H1 (cell line): ENCODE results near the gene CCDC51. TPM values are rescaled to one million over a fixed set of nuclear protein-coding genes. Genes with fewer than 3 reads are reported as not detected.

ENCODE experiments used
- CTCF ChIA-PET: fragments of 300-600 bp; sonication (Branson Sonifier 250); formaldehyde crosslinking; loops from one replicate; lab custom pipeline; 2021; ENCODE audit not compliant: partially characterized antibody; lab: Charles Lee
- POLR2A ChIA-PET: fragments of 300-600 bp; sonication (Branson Sonifier 250); formaldehyde crosslinking; loops from one replicate; lab custom pipeline; 2021; ENCODE audit warnings: inconsistent platforms; ENCODE audit not compliant: partially characterized antibody; lab: Charles Lee
- DNase-seq, 2 experiments: peaks; one replicate each; pipeline versions ENCODE4 v3.0.0 to v3.0.0-alpha.2; 2010 to 2022; ENCODE audit warnings: low spot score in 2 of 2, low read depth in 1 of 2, mixed read lengths in 1 of 2
- FAIRE-seq: peaks from 2 replicates; lab custom pipeline; 2011; peaks lifted over from hg19 to GRCh38; lab: Jason Lieb, UNC
- H2AFZ ChIP-seq: 2 replicates; pipeline ENCODE4 v1.8.1; 2012; ENCODE audit warnings: low read length, inconsistent platforms
- H2AK5ac ChIP-seq: 2 replicates; pipeline ENCODE4 v1.6.1; 2013; ENCODE audit warnings: low read depth, low read length
- H2BK120ac ChIP-seq: replicated peaks from 2 replicates; pipeline ENCODE3; 2013; ENCODE audit warnings: low read depth, low read length, inconsistent platforms
- H2BK12ac ChIP-seq: 2 replicates; pipeline ENCODE4 v1.6.1; 2013; ENCODE audit warnings: low read depth, low read length
- H2BK15ac ChIP-seq: 2 replicates; pipeline ENCODE4 v1.6.1; 2013; ENCODE audit warnings: low read length
- H2BK20ac ChIP-seq: 2 replicates; pipeline ENCODE4 v1.6.1; 2013; ENCODE audit warnings: low read length
- H2BK5ac ChIP-seq: 2 replicates; pipeline ENCODE4 v1.6.1; 2013; ENCODE audit warnings: low read depth, low read length
- H3K14ac ChIP-seq: 2 replicates; pipeline ENCODE4 v1.6.1; 2013; ENCODE audit warnings: inconsistent platforms; ENCODE audit not compliant: insufficient read length
- H3K18ac ChIP-seq: 2 replicates; pipeline ENCODE4 v1.6.1; 2013; ENCODE audit warnings: low read length; ENCODE audit errors: extremely low read depth
- H3K23ac ChIP-seq: 2 replicates; pipeline ENCODE4 v1.6.1; 2013; ENCODE audit warnings: inconsistent platforms; ENCODE audit not compliant: insufficient read length
- H3K23me2 ChIP-seq: 2 replicates; pipeline ENCODE4 v1.6.1; 2013; ENCODE audit warnings: low read depth, low read length
- H3K27ac ChIP-seq: 2 replicates; pipeline ENCODE4 v1.6.1; 2011; ENCODE audit warnings: low read depth, low read length, inconsistent platforms
- H3K27me3 ChIP-seq, 4 experiments: replicated peaks in 1 of 4; 1 replicate in 1 of 4; 2 replicates in 3 of 4; pipeline versions ENCODE4 v1.6.1 to v1.8.1; 2011 to 2013; ENCODE audit warnings: low read length in 3 of 4, mild to moderate bottlenecking in 3 of 4, inconsistent platforms in 2 of 4, mixed read lengths in 2 of 4, moderate library complexity in 1 of 4; ENCODE audit not compliant: control insufficient read depth in 3 of 4, insufficient read depth in 3 of 4; ENCODE audit errors: extremely low read depth in 1 of 4
- H3K36me3 ChIP-seq, 4 experiments: 2 replicates each; pipeline versions ENCODE4 v1.6.1 to v1.8.1; 2011 to 2013; ENCODE audit warnings: mild to moderate bottlenecking in 4 of 4, low read length in 3 of 4, moderate library complexity in 2 of 4, control low read depth in 1 of 4, inconsistent platforms in 1 of 4; ENCODE audit not compliant: insufficient read depth in 4 of 4, control insufficient read depth in 2 of 4
- H3K4ac ChIP-seq: replicated peaks from 2 replicates; pipeline ENCODE3; 2013; ENCODE audit warnings: low read length, low read depth, mixed read lengths, inconsistent platforms; ENCODE audit not compliant: insufficient read length
- H3K4me1 ChIP-seq, 4 experiments: replicated peaks in 1 of 4; 1 replicate in 1 of 4; 2 replicates in 3 of 4; pipeline versions ENCODE4 v1.6.1 to v1.8.1; 2011 to 2013; ENCODE audit warnings: low read length in 3 of 4, inconsistent platforms in 2 of 4, mixed read lengths in 1 of 4; ENCODE audit not compliant: insufficient read depth in 4 of 4, control insufficient read depth in 3 of 4
- H3K4me2 ChIP-seq, 2 experiments: 2 replicates each; pipeline versions ENCODE4 v1.6.1 to v1.8.1; 2011 to 2013; ENCODE audit warnings: low read depth in 2 of 2, low read length in 2 of 2, control low read depth in 1 of 2, inconsistent platforms in 1 of 2, mild to moderate bottlenecking in 1 of 2; ENCODE audit not compliant: insufficient read depth in 1 of 2
- H3K4me3 ChIP-seq, 4 experiments: fragments of 200-600, 300-600 bp in 1 of 4; sonication (generic), shearing (Covaris generic), sonication (Bioruptor Twin) in 1 of 4; 2 replicates each; pipeline versions ENCODE4 v1.5.1 to v1.8.1; 2011 to 2016; ENCODE audit warnings: low read length in 4 of 4, low read depth in 3 of 4, control low read depth in 2 of 4, inconsistent platforms in 2 of 4, mild to moderate bottlenecking in 2 of 4, mixed read lengths in 1 of 4, moderate library complexity in 1 of 4; ENCODE audit not compliant: insufficient read depth in 2 of 4; ENCODE audit errors: extremely low read depth in 1 of 4
- H3K56ac ChIP-seq: replicated peaks from 2 replicates; pipeline ENCODE3; 2013; ENCODE audit warnings: low read depth, mild to moderate bottlenecking, mixed read lengths, low read length, inconsistent platforms; ENCODE audit not compliant: insufficient read length
- H3K79me1 ChIP-seq: 2 replicates; pipeline ENCODE4 v1.6.1; 2013; ENCODE audit warnings: low read depth, low read length, control low read depth
- H3K79me2 ChIP-seq, 2 experiments: 2 replicates each; pipeline versions ENCODE4 v1.6.1 to v1.8.1; 2012 to 2013; ENCODE audit warnings: low read length in 2 of 2, mild to moderate bottlenecking in 2 of 2, inconsistent platforms in 1 of 2; ENCODE audit not compliant: insufficient read depth in 2 of 2, control insufficient read depth in 1 of 2
- H3K9ac ChIP-seq, 4 experiments: replicated peaks in 1 of 4; 1 replicate in 1 of 4; 2 replicates in 3 of 4; pipeline versions ENCODE4 v1.6.1 to v1.8.1; 2011 to 2013; ENCODE audit warnings: low read depth in 3 of 4, low read length in 3 of 4, control low read depth in 2 of 4, mild to moderate bottlenecking in 2 of 4, moderate library complexity in 2 of 4, inconsistent platforms in 1 of 4; ENCODE audit errors: extremely low read depth in 1 of 4
- H3K9me3 ChIP-seq, 2 experiments: 2 replicates each; pipeline versions ENCODE4 v1.6.1 to v1.8.1; 2012 to 2013; ENCODE audit warnings: mild to moderate bottlenecking in 2 of 2, moderate library complexity in 2 of 2, control low read depth in 1 of 2, inconsistent platforms in 1 of 2, low read depth in 1 of 2, low read length in 1 of 2, mixed read lengths in 1 of 2; ENCODE audit not compliant: insufficient read depth in 2 of 2
- H4K20me1 ChIP-seq, 2 experiments: replicated peaks in 1 of 2; 2 replicates each; pipeline versions ENCODE3 to v1.8.1; 2011 to 2013; ENCODE audit warnings: inconsistent platforms in 2 of 2, low read length in 2 of 2, mild to moderate bottlenecking in 1 of 2; ENCODE audit not compliant: insufficient read depth in 2 of 2, control insufficient read depth in 1 of 2
- H4K5ac ChIP-seq: 2 replicates; pipeline ENCODE4 v1.6.1; 2013; ENCODE audit warnings: low read length, low read depth, mixed read lengths, inconsistent platforms; ENCODE audit not compliant: insufficient read length
- H4K8ac ChIP-seq: 2 replicates; pipeline ENCODE4 v1.8.0; 2013; ENCODE audit warnings: mild to moderate bottlenecking, moderate library complexity, low read length, inconsistent platforms; ENCODE audit not compliant: insufficient read depth; ENCODE audit errors: extremely low read depth
- H4K91ac ChIP-seq: replicated peaks from 2 replicates; pipeline ENCODE3; 2013; ENCODE audit warnings: low read length, mixed read lengths, inconsistent platforms; ENCODE audit not compliant: insufficient read length
- ATF2 ChIP-seq: IDR thresholded peaks from 2 replicates; pipeline ENCODE4 v1.6.1; 2012; ENCODE audit warnings: low read length, inconsistent platforms
- BACH1 ChIP-seq: IDR thresholded peaks from 2 replicates; pipeline ENCODE4 v1.6.1; 2012; ENCODE audit warnings: low read length, improper control_type of control experiment
- KDM5A ChIP-seq: fragments of 200-600 bp; IDR thresholded peaks from 2 replicates; pipeline ENCODE4 v1.7.1; 2012; ENCODE audit warnings: mild to moderate bottlenecking, low read length, inconsistent platforms, mixed read lengths
- PHF8 ChIP-seq: fragments of 200-600 bp; sonication (generic); conservative IDR thresholded peaks from 2 replicates; pipeline ENCODE4 v1.7.1; 2012; ENCODE audit warnings: low read depth, mild to moderate bottlenecking, inconsistent platforms, low read length, moderate library complexity
- RNF2 ChIP-seq: fragments of 200-900, 300-1000 bp; sonication (generic); IDR thresholded peaks from 2 replicates; pipeline ENCODE4 v1.7.1; 2016; ENCODE audit warnings: borderline replicate concordance, low read depth, mild to moderate bottlenecking, antibody characterized with exemption, low read length; ENCODE audit not compliant: poor library complexity, severe bottlenecking; ENCODE audit errors: missing control alignments
- RXRA ChIP-seq: IDR thresholded peaks from 2 replicates; pipeline ENCODE4 v1.6.1; 2011; ENCODE audit warnings: low read depth, mild to moderate bottlenecking, low read length, moderate library complexity; ENCODE audit not compliant: insufficient read depth
- SIRT6 ChIP-seq: IDR thresholded peaks from one replicate; pipeline ENCODE4 v1.7.1; 2012; ENCODE audit warnings: low read length, inconsistent platforms
- TCF12 ChIP-seq: IDR thresholded peaks from 2 replicates; pipeline ENCODE4 v1.6.1; 2011; ENCODE audit warnings: low read depth, mild to moderate bottlenecking, low read length
- USF2 ChIP-seq: IDR thresholded peaks from 2 replicates; pipeline ENCODE4 v1.6.1; 2011; ENCODE audit warnings: low read length, improper control_type of control experiment
- YY1 ChIP-seq: IDR thresholded peaks from 2 replicates; pipeline ENCODE4 v1.6.1; 2011; ENCODE audit warnings: low read depth, mild to moderate bottlenecking, low read length
- WGBS, 2 experiments: shearing (Covaris generic) in 1 of 2; methylation state at CpG; one replicate each; pipeline versions ENCODE4 v1.1.6 to v1.1.7; 2013 to 2015; ENCODE audit warnings: low lambda C conversion rate in 2 of 2, mixed read lengths in 2 of 2, inconsistent platforms in 1 of 2, low coverage in 1 of 2, missing lambda C conversion rate in 1 of 2; ENCODE audit not compliant: insufficient replicate concordance in 2 of 2, insufficient coverage in 1 of 2, insufficient read length in 1 of 2; ENCODE audit errors: extremely low coverage in 1 of 2, missing lambda C conversion rate in 1 of 2; 5-methylcytosine and 5-hydroxymethylcytosine counted together
- polyA plus RNA-seq, 7 experiments: library from polyadenylated mRNA; depleted of rRNA in 3 of 7; stranded (reverse) in 5 of 7; unstranded in 2 of 7; fragments of >200 nt in 5 of 7; fragments of 200-250 nt in 2 of 7; gene quantifications; 1 replicate in 5 of 7; 2 replicates in 1 of 7; 4 replicates in 1 of 7; pipeline versions ENCODE4 v1.2.1 to v1.2.3, GENCODE V29; 2011 to 2013; ENCODE audit warnings: missing spikeins in 2 of 7, mixed read lengths in 2 of 7
- total RNA-seq: library from RNA; stranded (reverse); fragmentation: NEBNext Ultra II Directional; extraction: Animal tissue kit (Norgen Biotek cat#: 25700); gene quantifications from 2 replicates; pipeline ENCODE4 v1.2.1, GENCODE V29; 2021

Gene CCDC51
- total and polyA plus RNA-seq, 2 of the 8 experiments (the other 6 are each of a cell fraction or from before 2014, with no cell fraction given) = 21.3 to 21.4 TPM

- Histone ChIP-seq H3K9me3 (no peaks in the 10 kb centered on the region), H3K4me2 (no peak overlapping the region)
- no peak for FAIRE-seq
- TF ChIP-seq RNF2 (no peak), PHF8 (no peak), YY1 (no peak), KDM5A (no peak), TCF12 (no peak), BACH1 (no peak), USF2 (no peak), ATF2 (no peak), RXRA (no peak), SIRT6 (no peak)
- TF ChIP-seq, all 59 proteins: peak for 0
- Histone ChIP-seq H2BK20ac (no peak overlapping the region), H2BK15ac (no peak overlapping the region), H3K14ac (no peak overlapping the region), H4K91ac (no peak overlapping the region), H2BK5ac (no peak overlapping the region), H4K8ac (no peak overlapping the region), H3K79me2 (no peaks in the 10 kb centered on the region), H2BK12ac (no peak overlapping the region), H4K5ac (no peak overlapping the region), H3K56ac (no peak overlapping the region), H2AK5ac (no peak overlapping the region), H3K9ac (no peak overlapping the region), H3K23me2 (no peaks in the 10 kb centered on the region), H3K23ac (no peak overlapping the region), H3K79me1 (no peaks in the 10 kb centered on the region; the same call in 1 of the 2 replicates), H3K27me3 (no peaks in the 10 kb centered on the region), H4K20me1 (peaks cover 6 to 49% of the 10 kb centered on the region in 2 experiments), H3K4me3 (no peak overlapping the region), H3K18ac (no peak overlapping the region), H3K36me3 (peaks cover 76 to 93% (median 90%) of the 10 kb centered on the region in 4 experiments), H2BK120ac (no peak overlapping the region), H3K27ac (no peak overlapping the region), H2AFZ (no peak overlapping the region), H3K4me1 (no peaks in the 10 kb centered on the region), H3K4ac (no peak overlapping the region)
- 92% methylated on average over 9 of the region's 9 CpGs; no CpG with 5 or more reads in 1 of the 2 experiments for WGBS, 2 experiments
- ChIA-PET CTCF (interaction anchor here (1.0 to 7.7 kb wide), 7 partner anchors 11 to 148 kb away, joined by 3 to 130 read pairs (median 5); partner anchors contain the start of gene PLXNB1), POLR2A (interaction anchor here (20.2 to 31.5 kb wide), 2 partner anchors 3 to 11 kb away, joined by 650 read pairs; partner anchors contain the start of gene PLXNB1)
- DNase-seq = no peak
Observed at GRCh38 chr3:48411041-48411588, 28.8 kb downstream of the CCDC51 start.
